Pons (tissue), 1 donor: ENCODE measurements around the gene EYS.

ENCODE experiments used
- DNase-seq: peaks from one replicate; pipeline ENCODE4 v3.0.0-alpha.2; 2016; ENCODE audit warnings: low spot score

The EYS gene

GRCh38 chr6:65707126-65707826 lies at the start of gene EYS:
EYS (minus strand) TSS chr6:65707226; CDS start chr6:65495410, 211,816 bp downstream.
- DNase-seq: no peak

- DNase-seq: no peak
These were observed 39.3 kb upstream of the EYS start for GRCh38 chr6:65746302-65746701.

- no peak for DNase-seq
These were observed 38.6 kb upstream of the EYS start for GRCh38 chr6:65745614-65746013.

GRCh38 chr6:65728879-65729479 lies 22.0 kb upstream of the EYS start:
- no peak for DNase-seq

- DNase-seq: no peak
These were observed 12.1 kb upstream of the EYS start for GRCh38 chr6:65719101-65719500.

GRCh38 chr6:65711531-65711930 lies 4.5 kb upstream of the EYS start:
- DNase-seq: no peak

GRCh38 chr6:65709099-65709830 lies 2.2 kb upstream of the EYS start:
- DNase-seq: no peak

- no peak for DNase-seq
These were observed 1.1 kb upstream of the EYS start for GRCh38 chr6:65708162-65708561.

- DNase-seq: no peak
These were observed 590 bp downstream of the EYS start for GRCh38 chr6:65706436-65706835.

- no peak for DNase-seq
These were observed 5.7 kb downstream of the EYS start for GRCh38 chr6:65701325-65701724.

- DNase-seq: no peak
These were observed 6.5 kb downstream of the EYS start for GRCh38 chr6:65700561-65700960.

- DNase-seq: no peak
These were observed 14.9 kb downstream of the EYS start for GRCh38 chr6:65692109-65692508.

GRCh38 chr6:65680232-65680631 lies 26.8 kb downstream of the EYS start:
- DNase-seq: no peak

GRCh38 chr6:65671922-65672321 lies 35.1 kb downstream of the EYS start:
- no peak for DNase-seq

- DNase-seq: no peak
These were observed 38.9 kb downstream of the EYS start for GRCh38 chr6:65667916-65668656.

- DNase-seq: no peak
These were observed 56.9 kb downstream of the EYS start for GRCh38 chr6:65650086-65650485.

GRCh38 chr6:65649392-65649791 lies 57.6 kb downstream of the EYS start:
- no peak for DNase-seq

GRCh38 chr6:65646544-65646943 lies 60.5 kb downstream of the EYS start:
- DNase-seq: no peak

GRCh38 chr6:65642776-65643175 lies 64.2 kb downstream of the EYS start:
- no peak for DNase-seq

- no peak for DNase-seq
These were observed 68.8 kb downstream of the EYS start for GRCh38 chr6:65638047-65638831.

- DNase-seq: no peak
These were observed 69.6 kb downstream of the EYS start for GRCh38 chr6:65637289-65638046.
